Mucosa of descending colon (tissue), 3 donors: ENCODE data around the gene NKD2. TPM values are rescaled to one million over a fixed set of nuclear protein-coding genes. Genes with fewer than 3 reads are reported as not detected.

Experiments
- ATAC-seq: fragments of 200-7000 bp; cut with Tn5 transposase; one replicate; pipeline ENCODE4 v1.9.1; 2020; ENCODE audit warnings: mild to moderate bottlenecking, moderate library complexity
- DNase-seq, 3 donors: peaks; one replicate each; pipeline ENCODE4 v3.0.0-alpha.2; 2020
- H3K36me3 ChIP-seq: fragments of 200-600 bp; one replicate; pipeline ENCODE4 v1.8.0; 2021; ENCODE audit warnings: low read depth, mild to moderate bottlenecking
- H3K4me1 ChIP-seq: fragments of 200-600 bp; one replicate; pipeline ENCODE4 v1.8.0; 2021; ENCODE audit warnings: low read depth, mild to moderate bottlenecking
- H3K4me3 ChIP-seq: fragments of 200-600 bp; one replicate; pipeline ENCODE4 v1.8.0; 2021; ENCODE audit warnings: mild to moderate bottlenecking
- H3K9me3 ChIP-seq: fragments of 200-600 bp; one replicate; pipeline ENCODE4 v1.8.0; 2021; ENCODE audit warnings: mild to moderate bottlenecking
- CTCF ChIP-seq: fragments of 200-600 bp; IDR thresholded peaks from one replicate; pipeline ENCODE4 v1.8.0; 2022; ENCODE audit warnings: antibody characterized with exemption, mild to moderate bottlenecking
- intact Hi-C, 2 donors: fragments of 100-400 bp; cut with DNase I in 1 of 2; cut with micrococcal nuclease in 1 of 2; formaldehyde crosslinking; loops; one replicate each; pipeline versions ENCODE4 v1.11.0 to v1.11.1; 2022; cut with DNase I, micrococcal nuclease
- total RNA-seq, 3 donors: library from RNA; stranded (reverse); fragmentation: NEBNext Ultra II Directional in 2 of 3; extraction: Animal tissue kit (Norgen Biotek cat#: 25700) in 2 of 3; gene quantifications; one replicate each; pipeline versions ENCODE4 v1.2.1 to v1.2.4, GENCODE V29; 2021 to 2023
- donor health status: DM: no; HTN: no; CAD: no; lungs with moderate emphysema.
- donor health status: DM: no; HTN: no; CAD: no.
- donor health status: DM: no; HTN: yes; CAD: no.

The NKD2 gene
- total RNA-seq, 3 donors from 2014 or later = 0.93 to 3.7 (median 2.1) TPM

DNA sequence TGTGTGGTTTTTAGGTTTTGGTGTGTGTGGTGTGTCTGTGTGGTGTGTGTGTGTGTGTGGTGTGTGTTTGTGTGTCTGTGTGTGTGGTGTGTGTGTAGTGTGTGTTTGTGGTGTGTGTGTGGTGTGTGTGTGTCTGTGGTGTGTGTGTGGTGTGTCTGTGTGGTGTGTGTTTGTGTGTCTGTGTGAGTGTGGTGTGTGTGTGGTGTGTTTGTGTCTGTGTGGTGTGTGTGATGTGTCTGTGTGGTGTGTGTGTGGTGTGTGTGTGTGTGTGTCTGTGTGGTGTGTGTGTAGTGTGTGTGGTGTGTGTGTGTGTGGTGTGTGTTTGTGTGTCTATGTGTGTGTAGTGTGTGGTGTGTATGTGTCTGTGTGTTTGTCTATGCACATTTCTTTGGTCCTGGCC, 25.0 kb upstream of the NKD2 start:
- intact Hi-C loops = no loop called here
- H3K4me1 ChIP-seq = no peaks in the 10 kb centered on the region
- no peak overlapping the region for H3K4me3 ChIP-seq
- no peaks in the 10 kb centered on the region for H3K36me3 ChIP-seq
- no peak for ATAC-seq
- no peaks in the 10 kb centered on the region for H3K9me3 ChIP-seq
- no peak for TF ChIP-seq CTCF
- no peak for DNase-seq

- no peak for DNase-seq
- TF ChIP-seq CTCF = no peak
- Histone ChIP-seq H3K9me3 (no peaks in the 10 kb centered on the region), H3K36me3 (no peaks in the 10 kb centered on the region), H3K4me1 (no peaks in the 10 kb centered on the region), H3K4me3 (no peak overlapping the region)
- intact Hi-C loops = no loop called here
- no peak for ATAC-seq
These were observed 23.8 kb upstream of the NKD2 start for GRCh38 chr5:984774-985173.

DNA sequence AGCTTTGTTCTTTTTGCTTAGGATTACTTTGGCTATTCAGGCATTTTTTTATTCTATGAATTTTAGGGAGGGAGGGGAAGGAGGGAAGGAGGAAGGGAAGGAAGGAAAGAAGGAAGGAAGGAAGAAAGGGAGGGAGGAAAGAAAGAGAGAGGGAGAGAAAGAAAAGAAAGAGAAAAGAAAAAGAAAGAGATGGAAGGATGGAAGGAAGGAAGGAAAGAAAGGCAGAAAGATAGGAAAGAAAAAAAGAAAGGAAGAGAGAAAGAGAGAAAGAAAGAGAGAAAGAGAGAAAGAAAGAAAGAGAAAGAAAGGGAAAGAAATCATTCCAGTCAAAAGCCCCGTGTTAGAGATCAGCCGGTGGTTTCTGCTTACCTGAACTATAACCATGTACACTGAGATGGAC, 20.8 kb upstream of the NKD2 start:
- no peak for TF ChIP-seq CTCF
- H3K4me1 ChIP-seq = no peaks in the 10 kb centered on the region
- H3K9me3 ChIP-seq = no peaks in the 10 kb centered on the region
- ATAC-seq = no peak
- H3K36me3 ChIP-seq = no peaks in the 10 kb centered on the region
- no peak for DNase-seq
- intact Hi-C loops = no loop called here
- no peak overlapping the region for H3K4me3 ChIP-seq

DNA sequence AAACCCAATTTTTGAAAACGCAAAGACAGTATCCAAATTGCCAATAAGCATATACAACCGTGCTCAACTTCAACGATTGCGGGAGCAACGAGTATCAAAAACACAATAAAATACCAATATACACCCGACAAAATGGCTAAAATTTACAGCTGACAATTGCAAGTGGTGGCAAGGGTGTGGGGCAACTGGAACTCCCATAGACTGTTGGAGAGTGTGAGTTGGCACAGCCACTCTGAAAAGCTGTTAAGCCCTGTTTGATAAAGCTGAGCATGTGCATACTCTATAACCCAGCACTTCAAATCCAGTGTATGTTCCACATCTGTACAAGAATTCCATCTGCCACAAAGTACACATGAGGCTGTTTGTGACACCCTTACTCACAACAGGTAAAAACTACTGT, 20.3 kb upstream of the NKD2 start:
- intact Hi-C loops = no loop called here
- DNase-seq (no peak), ATAC-seq (no peak)
- Histone ChIP-seq H3K36me3 (no peaks in the 10 kb centered on the region), H3K9me3 (no peaks in the 10 kb centered on the region), H3K4me1 (no peaks in the 10 kb centered on the region), H3K4me3 (no peak overlapping the region)
- TF ChIP-seq CTCF = no peak

DNA sequence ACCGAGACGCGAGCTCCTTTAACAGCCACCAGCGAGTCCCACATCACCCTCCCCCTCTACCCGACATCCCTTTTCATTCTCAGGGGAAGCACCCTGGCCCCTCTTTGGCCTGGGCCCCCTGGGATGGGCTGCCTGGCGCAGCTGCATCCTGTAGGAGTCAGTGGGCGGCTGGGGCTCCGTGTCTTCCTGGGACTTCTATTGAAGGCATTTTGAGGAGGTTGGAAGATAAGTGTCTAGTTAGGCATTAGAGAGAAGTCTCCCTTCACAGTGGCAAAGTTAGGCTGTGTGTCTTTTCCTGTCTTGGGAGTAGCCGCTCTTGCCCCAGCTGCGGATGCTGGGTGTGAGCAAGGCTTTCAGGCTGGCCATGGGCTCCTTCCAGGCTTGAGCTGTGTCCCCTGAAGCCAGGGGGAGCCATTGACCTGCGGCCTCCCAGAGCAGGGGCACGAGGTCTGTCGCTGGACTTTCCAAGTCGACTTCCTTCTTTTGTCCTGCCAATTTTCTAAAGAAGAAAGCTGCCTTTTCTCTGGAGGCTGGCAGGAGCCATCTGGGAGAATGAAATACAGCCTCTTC, 18.6 kb upstream of the NKD2 start:
- no peak for TF ChIP-seq CTCF
- Histone ChIP-seq H3K36me3 (no peaks in the 10 kb centered on the region), H3K4me3 (no peak overlapping the region), H3K4me1 (no peaks in the 10 kb centered on the region), H3K9me3 (no peaks in the 10 kb centered on the region)
- peak; percentile 47 to 66 (median 59) for DNase-seq
- intact Hi-C loops = no loop called here
- peak; percentile 51 for ATAC-seq
